GOT3 (cell line): ENCODE measurements around the gene LDB2.

Source experiments
- DNase-seq: peaks from one replicate; lab custom pipeline; 2025; ENCODE audit warnings: mixed read lengths; lab: John Stamatoyannopoulos, UW

LDB2 gene

GRCh38 chr4:16685536-16685935 lies 212.9 kb downstream of the LDB2 start:
- DNase-seq = no peak

- DNase-seq = no peak
These were observed 213.5 kb downstream of the LDB2 start for GRCh38 chr4:16684935-16685334.

- DNase-seq = no peak
These were observed 214.3 kb downstream of the LDB2 start for GRCh38 chr4:16684097-16684496.

DNA sequence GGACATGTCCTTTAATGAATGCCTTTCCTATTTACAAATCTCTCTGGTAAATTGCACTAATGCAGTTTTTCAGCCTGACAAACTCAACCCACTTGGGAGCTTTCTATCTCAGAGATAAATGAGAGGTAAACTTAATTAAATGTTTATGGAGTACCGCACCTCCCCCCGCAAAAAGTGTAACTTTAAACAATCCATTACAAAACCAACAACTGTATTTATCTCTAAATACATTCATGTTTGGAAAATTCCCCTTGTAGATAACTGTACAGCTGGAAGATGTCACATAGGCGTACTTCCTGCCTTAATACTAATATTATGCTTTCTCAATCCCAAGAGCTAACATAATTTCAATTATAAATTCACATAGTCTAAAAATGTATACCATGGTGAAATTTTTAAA lies 215.5 kb downstream of the LDB2 start:
- no peak for DNase-seq

DNA sequence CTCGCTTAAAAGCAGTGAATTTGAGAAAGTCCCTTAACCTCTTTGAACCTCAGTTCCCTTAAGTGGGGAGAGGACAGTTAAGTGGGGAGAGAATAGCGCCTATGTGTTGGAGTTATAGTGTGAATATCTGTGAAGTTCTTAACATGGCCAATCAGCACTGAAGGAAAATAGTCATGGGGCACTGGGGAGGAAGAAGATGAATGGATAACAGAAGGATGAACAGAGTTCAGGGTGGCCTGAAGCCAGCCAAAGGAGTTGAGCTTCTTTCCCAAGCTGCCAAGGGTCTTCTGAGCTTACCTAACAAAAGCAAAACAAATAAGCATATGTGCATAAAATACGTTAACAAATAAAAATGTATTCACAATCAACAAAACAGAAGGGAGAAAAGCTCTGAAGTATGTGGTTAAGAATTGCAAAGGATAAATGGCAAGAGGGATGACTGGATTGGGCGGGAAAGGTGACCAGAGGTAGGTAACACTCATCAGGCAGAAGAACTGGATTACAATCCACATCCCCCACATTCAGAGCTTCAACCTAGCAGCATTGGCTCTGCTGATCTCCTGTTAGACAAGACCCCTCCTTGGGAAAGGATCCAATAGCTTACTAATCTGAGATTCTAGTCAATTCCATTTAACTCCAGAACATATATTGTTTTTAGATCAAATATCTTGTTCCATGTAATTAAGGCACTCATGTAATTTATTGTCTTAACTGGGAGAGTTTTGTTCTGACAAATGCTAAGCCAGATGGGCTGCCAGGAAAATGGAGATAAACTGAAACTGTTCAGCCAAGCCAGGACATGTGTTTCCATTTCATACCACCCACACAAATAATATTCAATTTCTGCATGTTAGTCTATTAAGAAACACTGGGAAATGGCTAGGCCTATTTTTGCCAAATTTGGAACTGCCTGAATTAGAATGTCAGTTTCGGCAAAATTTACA lies 221.2 kb downstream of the LDB2 start:
- DNase-seq = no peak

DNA sequence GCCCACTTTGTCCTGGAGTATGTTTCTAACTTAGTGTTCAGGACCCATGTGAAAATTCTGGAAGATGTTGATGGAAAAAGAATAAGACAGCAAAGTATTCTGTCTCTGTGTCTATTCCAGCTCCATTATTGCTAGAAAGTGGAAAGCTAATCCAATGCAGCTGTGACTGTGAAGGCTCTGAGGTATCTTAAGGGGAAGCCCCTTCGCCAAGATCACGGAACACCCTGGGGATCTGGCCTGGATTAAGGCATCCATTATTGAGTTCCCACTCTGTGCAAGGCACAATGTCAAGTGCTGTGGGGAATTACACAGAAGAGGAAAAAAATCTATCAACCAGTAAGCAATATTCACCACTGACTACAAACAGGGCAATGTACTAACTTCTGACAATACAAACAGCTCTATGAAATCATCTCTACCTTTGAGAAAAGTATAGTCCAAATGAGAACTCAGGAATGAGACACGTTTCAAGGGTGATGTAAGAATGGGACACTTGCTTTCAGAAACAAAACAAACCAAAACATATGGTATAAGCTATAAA lies 222.1 kb downstream of the LDB2 start:
- no peak for DNase-seq

DNA sequence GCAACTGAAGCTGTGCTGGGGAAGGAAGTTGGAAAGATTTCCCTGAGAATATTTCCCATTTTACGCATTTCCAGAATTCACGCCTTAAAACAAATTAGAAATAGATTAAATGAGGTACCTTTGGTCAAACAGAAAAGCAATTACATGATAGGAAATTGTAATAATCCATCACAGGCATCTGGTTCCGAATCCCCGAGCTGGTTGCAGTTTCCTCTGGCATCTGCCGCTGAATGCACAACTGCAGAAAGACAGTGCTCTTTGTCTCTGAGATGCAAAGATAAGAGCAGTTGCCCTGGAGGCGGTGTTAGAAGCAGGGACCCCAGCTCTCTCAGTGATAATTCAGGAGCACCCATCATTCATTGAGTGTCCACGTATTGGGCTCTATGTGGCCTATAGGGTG lies 224.4 kb downstream of the LDB2 start:
- no peak for DNase-seq

- DNase-seq = no peak
These were observed 226.0 kb downstream of the LDB2 start for GRCh38 chr4:16672421-16672820.

GRCh38 chr4:16671741-16672140 lies 226.7 kb downstream of the LDB2 start:
- no peak for DNase-seq

GRCh38 chr4:16670727-16671126 lies 227.7 kb downstream of the LDB2 start:
- no peak for DNase-seq

DNA sequence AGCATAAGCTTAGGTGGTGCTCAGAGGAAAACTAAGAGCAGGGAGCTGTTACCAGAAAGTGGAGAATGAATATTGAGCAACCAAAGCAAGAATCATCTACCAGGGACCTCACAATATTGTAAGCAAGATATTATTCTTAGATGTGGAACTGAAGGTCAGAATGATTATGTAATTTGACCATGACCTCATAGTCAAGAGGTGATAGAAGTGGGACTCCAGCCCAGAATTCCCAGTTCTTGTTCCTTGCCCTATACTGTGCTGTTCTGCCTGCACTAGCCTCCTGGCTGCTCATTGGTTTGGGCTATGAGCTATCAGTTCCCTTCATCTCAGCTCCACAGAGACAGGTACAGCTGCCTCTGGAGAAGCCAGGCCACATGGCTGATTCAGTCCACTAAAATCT lies 229.4 kb downstream of the LDB2 start:
- DNase-seq = no peak

DNA sequence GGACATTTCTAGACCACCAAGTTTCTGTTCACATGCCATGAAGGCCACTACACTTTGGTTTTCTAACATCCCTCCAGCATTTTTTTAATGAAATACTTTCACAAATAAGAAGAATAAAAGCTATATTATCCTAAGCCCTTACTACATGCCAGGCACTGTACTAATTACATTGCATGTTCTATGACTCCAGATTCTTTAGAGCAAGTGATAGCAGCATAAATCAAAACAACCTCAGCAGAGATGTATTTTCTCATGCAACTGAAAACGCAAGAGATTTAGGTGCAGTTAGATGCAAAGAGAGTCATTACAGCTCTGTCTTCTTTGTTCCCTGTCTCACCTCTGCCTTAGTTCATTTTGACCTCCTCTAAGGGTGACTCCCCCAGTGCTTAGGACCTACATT lies 230.0 kb downstream of the LDB2 start:
- DNase-seq = no peak

DNA sequence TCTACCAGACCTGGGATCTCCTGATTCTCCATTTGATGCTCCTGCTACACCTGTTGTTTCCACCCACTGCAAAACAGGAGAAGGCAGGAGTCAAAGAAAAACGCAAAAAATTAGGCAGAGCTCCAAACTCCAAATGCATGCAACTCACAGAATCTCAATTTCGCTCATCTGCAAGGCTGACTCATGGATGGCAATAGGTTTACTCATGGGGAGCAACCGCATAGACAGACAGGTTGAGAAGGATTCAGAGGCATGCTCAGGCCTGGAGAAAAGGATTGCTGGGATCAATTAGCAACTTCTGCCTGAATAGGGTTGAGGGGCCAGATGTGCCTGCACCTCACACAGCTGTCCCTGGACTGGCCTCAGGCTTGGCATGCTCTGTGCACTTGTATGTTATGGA lies 231.0 kb downstream of the LDB2 start:
- DNase-seq = no peak

- no peak for DNase-seq
These were observed 232.4 kb downstream of the LDB2 start for GRCh38 chr4:16665942-16666551.

DNA sequence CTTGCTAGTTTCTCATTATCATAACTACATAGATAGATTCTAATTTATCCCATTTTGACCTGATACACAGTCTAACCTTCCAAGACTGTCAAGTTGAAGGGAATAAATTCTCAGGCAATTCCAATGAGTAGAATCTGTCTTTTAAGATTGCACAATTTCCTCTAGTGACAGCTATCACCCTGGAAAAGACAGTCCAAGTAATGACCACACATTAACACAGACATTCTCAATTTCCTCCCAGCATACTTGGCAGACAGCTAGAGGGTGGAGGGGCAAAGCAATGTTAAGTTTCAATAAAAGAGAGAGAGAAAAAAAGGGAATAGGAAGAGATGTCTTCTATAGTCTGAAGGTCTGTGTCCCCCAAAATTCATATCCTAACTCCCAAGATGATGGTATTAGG lies 234.7 kb downstream of the LDB2 start:
- DNase-seq = no peak

- DNase-seq = no peak
These were observed 235.1 kb downstream of the LDB2 start for GRCh38 chr4:16663307-16663706.

- DNase-seq = no peak
These were observed 236.6 kb downstream of the LDB2 start for GRCh38 chr4:16661813-16662212.

- no peak for DNase-seq
These were observed 237.8 kb downstream of the LDB2 start for GRCh38 chr4:16660656-16661055.

GRCh38 chr4:16659694-16660093 lies 238.8 kb downstream of the LDB2 start:
- no peak for DNase-seq

DNA sequence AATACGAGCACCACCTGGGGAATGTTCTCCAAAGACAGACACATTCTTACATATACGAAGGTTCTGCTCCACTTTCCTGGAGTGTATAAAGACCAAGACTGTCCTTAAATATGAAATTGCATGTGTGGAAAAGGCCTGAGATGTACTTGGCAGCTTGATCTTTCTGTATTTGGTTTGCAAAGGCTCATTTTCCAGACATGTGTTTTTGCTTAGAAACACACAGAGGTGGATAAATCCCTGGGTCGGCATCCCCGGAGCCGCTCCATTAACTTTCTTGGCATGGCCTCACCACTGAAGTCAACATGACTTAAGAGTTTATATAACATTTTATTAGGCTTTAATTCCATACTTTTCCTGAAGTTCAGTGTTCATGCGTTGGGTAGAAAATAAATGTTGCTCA lies 239.4 kb downstream of the LDB2 start:
- DNase-seq = no peak

DNA sequence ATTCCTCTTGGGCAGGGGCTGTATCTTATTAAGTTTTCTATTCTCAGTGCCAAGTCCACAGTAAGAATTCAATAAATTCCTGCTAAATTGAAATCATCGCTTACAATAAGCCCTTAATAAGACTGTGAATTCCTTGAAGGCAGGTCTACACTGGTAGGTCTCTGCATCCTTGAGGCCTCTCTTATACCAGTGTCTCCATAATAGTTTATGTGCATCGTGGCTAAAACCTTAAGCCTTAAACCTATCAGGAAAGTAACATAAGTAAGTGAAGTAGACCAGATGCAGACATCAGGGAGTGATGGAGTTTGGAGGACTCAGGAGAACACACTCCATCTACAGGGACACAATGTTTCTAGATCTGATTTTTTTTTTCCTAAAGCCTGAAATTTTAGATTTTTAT lies 240.3 kb downstream of the LDB2 start:
- DNase-seq = no peak

DNA sequence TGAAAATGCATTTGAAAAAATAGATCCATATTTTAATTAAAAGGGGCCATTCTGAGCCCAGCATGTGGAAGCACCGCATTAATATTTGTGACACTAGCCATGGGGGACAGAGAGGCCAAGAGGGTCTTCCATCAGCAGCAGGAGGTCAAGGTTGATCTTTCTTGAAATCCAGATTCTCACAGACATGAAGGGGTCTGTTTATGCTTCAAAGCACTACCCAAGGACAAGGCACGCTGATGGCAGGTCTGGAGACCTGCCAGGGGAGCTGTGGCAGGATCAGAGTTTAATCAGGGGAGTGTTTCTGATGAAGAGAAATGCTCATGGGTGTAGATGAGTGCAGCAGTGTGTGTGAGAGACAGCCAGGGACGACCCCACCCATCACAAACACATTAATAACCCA lies 243.3 kb downstream of the LDB2 start:
- DNase-seq = no peak

GRCh38 chr4:16652732-16653305 lies 245.6 kb downstream of the LDB2 start:
- DNase-seq = no peak
